Effector memory CD4-positive, alpha-beta T cell (primary cell): Measurements from ENCODE around the gene PLEKHM3.
"Not testable (repeated sequence)": the region's sequence is repeated elsewhere in the genome, so short reads cannot be mapped to it uniquely, and the experiment has no call there.

Experiments used
- DNase-seq, 3 donors: peaks; one replicate each; pipeline ENCODE4 v3.0.0-alpha.2; 2020
- H3K27ac ChIP-seq: 2 replicates; pipeline ENCODE4 v1.7.0; 2013; ENCODE audit warnings: mild to moderate bottlenecking, low read length, moderate library complexity; ENCODE audit not compliant: insufficient read depth, poor library complexity, severe bottlenecking
- H3K27me3 ChIP-seq: replicated peaks from 2 replicates; pipeline ENCODE4 v1.7.0; 2013; ENCODE audit warnings: mild to moderate bottlenecking, low read length; ENCODE audit not compliant: insufficient read depth, control insufficient read depth, poor library complexity, severe bottlenecking
- H3K36me3 ChIP-seq: 2 replicates; pipeline ENCODE4 v1.7.0; 2013; ENCODE audit warnings: mild to moderate bottlenecking, low read length, moderate library complexity; ENCODE audit not compliant: control insufficient read depth, insufficient read depth
- H3K4me1 ChIP-seq: 2 replicates; pipeline ENCODE4 v1.7.0; 2013; ENCODE audit warnings: low read length, mild to moderate bottlenecking; ENCODE audit not compliant: control insufficient read depth, insufficient read depth, poor library complexity, severe bottlenecking
- H3K4me3 ChIP-seq: 2 replicates; pipeline ENCODE4 v1.7.0; 2013; ENCODE audit warnings: low read length, low read depth, mild to moderate bottlenecking; ENCODE audit not compliant: insufficient read depth, poor library complexity, severe bottlenecking
- H3K9me3 ChIP-seq: 2 replicates; pipeline ENCODE4 v1.7.0; 2013; ENCODE audit warnings: mild to moderate bottlenecking, low read length, moderate library complexity; ENCODE audit not compliant: control insufficient read depth

Gene PLEKHM3

GRCh38 chr2:207913772-207914358, 111.5 kb downstream of the PLEKHM3 start:
- DNase-seq = no peak
- no peaks in the 10 kb centered on the region for H3K36me3 ChIP-seq
- no peak overlapping the region for H3K27ac ChIP-seq
- H3K4me3 ChIP-seq = no peak overlapping the region
- no peaks in the 10 kb centered on the region for H3K4me1 ChIP-seq
- H3K27me3 ChIP-seq = no peaks in the 10 kb centered on the region
- no peaks in the 10 kb centered on the region for H3K9me3 ChIP-seq

GRCh38 chr2:207911856-207912255, 113.5 kb downstream of the PLEKHM3 start:
- no peaks in the 10 kb centered on the region for H3K36me3 ChIP-seq
- no peaks in the 10 kb centered on the region for H3K4me1 ChIP-seq
- H3K9me3 ChIP-seq = no peaks in the 10 kb centered on the region
- H3K4me3 ChIP-seq = no peak overlapping the region
- DNase-seq = no peak
- H3K27me3 ChIP-seq = no peaks in the 10 kb centered on the region
- H3K27ac ChIP-seq = no peak overlapping the region

DNA sequence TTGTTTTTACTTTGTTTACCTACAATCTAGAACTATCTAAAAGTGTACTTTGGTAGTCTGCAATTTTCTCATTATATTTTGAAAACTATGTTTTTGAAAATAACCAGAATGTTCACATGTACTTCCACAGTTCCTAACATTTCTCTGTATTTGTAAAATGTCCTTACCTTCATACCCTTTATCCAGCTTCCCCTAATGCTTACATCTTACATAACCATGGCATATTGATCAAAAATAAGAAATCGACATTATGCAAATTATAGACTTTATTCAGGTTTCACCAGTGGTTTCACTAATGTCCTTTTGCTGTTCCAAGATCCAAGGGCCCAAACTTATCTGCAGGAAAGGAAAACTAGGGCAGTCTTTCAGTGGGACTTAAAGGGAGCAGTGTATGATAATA, 114.1 kb downstream of the PLEKHM3 start:
- no peaks in the 10 kb centered on the region for H3K36me3 ChIP-seq
- no peak overlapping the region for H3K27ac ChIP-seq
- no peak for DNase-seq
- no peaks in the 10 kb centered on the region for H3K27me3 ChIP-seq
- H3K4me3 ChIP-seq = no peak overlapping the region
- H3K9me3 ChIP-seq = no peaks in the 10 kb centered on the region
- H3K4me1 ChIP-seq = no peaks in the 10 kb centered on the region

GRCh38 chr2:207906495-207906894, 118.8 kb downstream of the PLEKHM3 start:
- H3K36me3 ChIP-seq, H3K4me1 ChIP-seq, H3K27ac ChIP-seq, H3K9me3 ChIP-seq, DNase-seq, H3K4me3 ChIP-seq, H3K27me3 ChIP-seq: not testable (repeated sequence)

DNA sequence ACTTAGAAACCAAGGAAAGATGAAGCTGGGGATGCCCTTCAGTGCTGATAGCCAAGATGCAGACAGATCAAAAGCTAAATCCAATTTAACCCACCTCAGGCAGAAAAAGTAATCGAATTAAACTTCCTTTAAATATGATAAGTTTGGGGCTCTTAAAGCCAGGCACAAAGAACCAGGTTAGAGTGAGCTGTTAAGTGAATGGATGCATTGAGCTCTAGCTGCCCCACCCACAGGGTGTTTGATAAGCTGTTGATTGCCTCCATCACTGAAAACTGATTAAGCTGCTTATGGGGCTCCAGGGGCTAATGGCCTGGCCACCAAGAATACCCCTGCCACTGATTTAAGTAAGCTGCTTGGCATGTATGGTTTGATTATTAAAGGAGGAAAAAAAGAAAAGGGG, 119.8 kb downstream of the PLEKHM3 start:
- Histone ChIP-seq H3K27me3 (no peaks in the 10 kb centered on the region), H3K9me3 (no peaks in the 10 kb centered on the region), H3K4me3 (no peak overlapping the region), H3K36me3 (no peaks in the 10 kb centered on the region), H3K4me1 (no peaks in the 10 kb centered on the region), H3K27ac (no peak overlapping the region)
- DNase-seq = no peak

GRCh38 chr2:207903236-207903635, 122.1 kb downstream of the PLEKHM3 start:
- no peaks in the 10 kb centered on the region for H3K27me3 ChIP-seq
- no peak overlapping the region for H3K27ac ChIP-seq
- H3K36me3 ChIP-seq = no peaks in the 10 kb centered on the region
- H3K4me1 ChIP-seq = no peaks in the 10 kb centered on the region
- H3K4me3 ChIP-seq = no peak overlapping the region
- no peaks in the 10 kb centered on the region for H3K9me3 ChIP-seq
- no peak for DNase-seq

GRCh38 chr2:207902821-207903220, 122.5 kb downstream of the PLEKHM3 start:
- H3K27me3 ChIP-seq = no peaks in the 10 kb centered on the region
- H3K27ac ChIP-seq = no peak overlapping the region
- H3K9me3 ChIP-seq = no peaks in the 10 kb centered on the region
- no peak for DNase-seq
- H3K4me3 ChIP-seq = no peak overlapping the region
- H3K4me1 ChIP-seq = no peaks in the 10 kb centered on the region
- H3K36me3 ChIP-seq = no peaks in the 10 kb centered on the region

DNA sequence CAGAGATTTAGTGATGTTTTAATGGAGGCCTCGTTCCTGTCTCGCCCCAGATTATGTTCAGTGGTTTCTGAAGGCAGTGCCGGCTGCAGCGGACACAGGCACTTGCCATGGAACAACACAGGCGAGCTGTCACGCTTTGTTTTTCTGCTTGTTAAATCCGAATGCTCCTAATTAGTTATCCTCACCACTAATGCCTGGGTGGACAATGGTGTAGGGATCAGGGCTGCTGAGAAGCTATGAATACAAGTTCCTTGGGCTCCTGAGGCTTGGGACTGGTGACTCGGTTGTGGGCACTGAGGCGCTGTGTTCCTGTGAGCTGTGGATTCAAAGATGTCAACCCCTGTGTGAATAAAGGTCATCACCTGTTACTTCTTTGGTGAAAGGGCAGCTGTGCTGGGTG, 123.5 kb downstream of the PLEKHM3 start:
- Histone ChIP-seq H3K36me3 (no peaks in the 10 kb centered on the region), H3K4me3 (no peak overlapping the region), H3K9me3 (no peaks in the 10 kb centered on the region), H3K27me3 (no peaks in the 10 kb centered on the region), H3K4me1 (no peaks in the 10 kb centered on the region), H3K27ac (no peak overlapping the region)
- no peak for DNase-seq

GRCh38 chr2:207901401-207901800, 123.9 kb downstream of the PLEKHM3 start:
- no peak overlapping the region for H3K27ac ChIP-seq
- no peaks in the 10 kb centered on the region for H3K4me1 ChIP-seq
- H3K27me3 ChIP-seq = no peaks in the 10 kb centered on the region
- no peaks in the 10 kb centered on the region for H3K9me3 ChIP-seq
- H3K36me3 ChIP-seq = no peaks in the 10 kb centered on the region
- H3K4me3 ChIP-seq = no peak overlapping the region
- no peak for DNase-seq

- Histone ChIP-seq H3K4me3 (no peak overlapping the region), H3K27me3 (no peaks in the 10 kb centered on the region), H3K27ac (no peak overlapping the region), H3K36me3 (no peaks in the 10 kb centered on the region), H3K4me1 (no peaks in the 10 kb centered on the region), H3K9me3 (no peaks in the 10 kb centered on the region)
- no peak for DNase-seq
These were observed 127.0 kb downstream of the PLEKHM3 start for GRCh38 chr2:207898354-207898695.
